Endothelial cell (in vitro differentiated cells): ENCODE results near the gene RESP18. TPM values are rescaled to one million over a fixed set of nuclear protein-coding genes. Genes with fewer than 3 reads are reported as not detected.

Experiments
- DNase-seq: peaks from one replicate; pipeline ENCODE4 v3.0.0; 2021; ENCODE audit warnings: low spot score
- H3K27ac Mint-ChIP-seq: one replicate; pipeline ENCODE4 v1.8.0; 2021; ENCODE audit warnings: mixed read lengths, inconsistent platforms; ENCODE audit not compliant: unreplicated experiment
- H3K27me3 Mint-ChIP-seq: one replicate; pipeline ENCODE4 v1.8.0; 2021; ENCODE audit warnings: mild to moderate bottlenecking, moderate library complexity, mixed read lengths, inconsistent platforms; ENCODE audit not compliant: unreplicated experiment
- H3K36me3 Mint-ChIP-seq: one replicate; pipeline ENCODE4 v1.8.0; 2021; ENCODE audit warnings: mild to moderate bottlenecking, low read depth, mixed read lengths, inconsistent platforms; ENCODE audit not compliant: unreplicated experiment
- H3K4me1 Mint-ChIP-seq: one replicate; pipeline ENCODE4 v1.8.0; 2021; ENCODE audit warnings: mild to moderate bottlenecking, mixed read lengths, inconsistent platforms; ENCODE audit not compliant: unreplicated experiment
- H3K4me3 Mint-ChIP-seq: one replicate; pipeline ENCODE4 v1.8.0; 2021; ENCODE audit warnings: mild to moderate bottlenecking, mixed read lengths, inconsistent platforms; ENCODE audit not compliant: unreplicated experiment
- H3K9me3 Mint-ChIP-seq: one replicate; pipeline ENCODE4 v1.8.0; 2021; ENCODE audit warnings: mixed read lengths, inconsistent platforms; ENCODE audit not compliant: unreplicated experiment
- CTCF ChIP-seq: fragments of 200-600 bp; sonication (generic); IDR thresholded peaks from one replicate; pipeline ENCODE4 v1.5.0; 2021; ENCODE audit warnings: antibody characterized with exemption; ENCODE audit not compliant: unreplicated experiment
- long read RNA-seq: library from polyadenylated mRNA; unstranded; transcript quantifications from one replicate; pipeline ENCODE4 v2.0.0, GENCODE V29; 2020; ENCODE audit not compliant: unreplicated experiment
- total RNA-seq: library from RNA; stranded (reverse); fragmentation: NEBNext Ultra II Directional; extraction: Animal tissue kit (Norgen Biotek cat#: 25700); gene quantifications from one replicate; pipeline ENCODE4 v1.2.1, GENCODE V29; 2021; ENCODE audit not compliant: unreplicated experiment

RESP18 gene
- total RNA-seq = not detected
- long read RNA-seq = 0 reads

GRCh38 chr2:219332542-219332941, at the start of gene RESP18:
Gene RESP18 (minus strand): TSS chr2:219332744.
- H3K27ac Mint-ChIP-seq = no peak within 1 kb of the TSS
- peaks cover 3% of the 10 kb centered on the region for H3K4me1 Mint-ChIP-seq
- no peaks in the 10 kb centered on the region for H3K9me3 Mint-ChIP-seq
- H3K4me3 Mint-ChIP-seq = no peak within 1 kb of the TSS
- DNase-seq = no peak
- TF ChIP-seq CTCF = no peak
- H3K27me3 Mint-ChIP-seq = peaks cover 21% of the 10 kb centered on the region
- no peaks in the 10 kb centered on the region for H3K36me3 Mint-ChIP-seq

- no peak for TF ChIP-seq CTCF
- peaks cover 34% of the 10 kb centered on the region for H3K36me3 Mint-ChIP-seq
- H3K9me3 Mint-ChIP-seq = no peaks in the 10 kb centered on the region
- H3K27me3 Mint-ChIP-seq = peaks cover 5% of the 10 kb centered on the region
- DNase-seq = no peak
- peak overlapping the region; percentile 7 for H3K4me3 Mint-ChIP-seq
- H3K4me1 Mint-ChIP-seq = peaks cover 14% of the 10 kb centered on the region
- no peak overlapping the region for H3K27ac Mint-ChIP-seq
These were observed 48.9 kb upstream of the RESP18 start for GRCh38 chr2:219381448-219381847.

- Mint-ChIP-seq H3K27ac (no peak overlapping the region), H3K9me3 (no peaks in the 10 kb centered on the region), H3K27me3 (peaks cover 5% of the 10 kb centered on the region), H3K4me1 (peaks cover 14% of the 10 kb centered on the region), H3K4me3 (no peak overlapping the region), H3K36me3 (peaks cover 34% of the 10 kb centered on the region)
- DNase-seq = no peak
- TF ChIP-seq CTCF = no peak
These were observed 48.4 kb upstream of the RESP18 start for GRCh38 chr2:219380926-219381325.

GRCh38 chr2:219378163-219378851, 45.8 kb upstream of the RESP18 start:
- Mint-ChIP-seq H3K4me3 (no peak overlapping the region), H3K27me3 (peaks cover 2% of the 10 kb centered on the region), H3K36me3 (peaks cover 31% of the 10 kb centered on the region), H3K27ac (no peak overlapping the region), H3K9me3 (no peaks in the 10 kb centered on the region), H3K4me1 (peaks cover under 1% of the 10 kb centered on the region)
- DNase-seq = no peak
- TF ChIP-seq CTCF = no peak

GRCh38 chr2:219369447-219369861, 36.9 kb upstream of the RESP18 start:
- TF ChIP-seq CTCF = no peak
- no peak for DNase-seq
- no peak overlapping the region for H3K4me3 Mint-ChIP-seq
- H3K9me3 Mint-ChIP-seq = no peaks in the 10 kb centered on the region
- H3K36me3 Mint-ChIP-seq = peaks cover 6% of the 10 kb centered on the region
- H3K27me3 Mint-ChIP-seq = peaks cover 4% of the 10 kb centered on the region
- no peak overlapping the region for H3K27ac Mint-ChIP-seq
- peaks cover 3% of the 10 kb centered on the region for H3K4me1 Mint-ChIP-seq
